C4-2B (cell line): Measurements from ENCODE around the gene RAD23B.

ENCODE experiments used
- CTCF ChIP-seq: fragments of 450-650 bp; conservative IDR thresholded peaks from 2 replicates; pipeline ENCODE4 v1.5.1; 2017; ENCODE audit warnings: mild to moderate bottlenecking
- ZFX ChIP-seq: fragments of 450-650 bp; IDR thresholded peaks from 2 replicates; pipeline ENCODE4 v1.6.1; 2017

GRCh38 chr9:107342476-107343161 lies 59.5 kb downstream of the RAD23B start:
- TF ChIP-seq CTCF, result no peak
- TF ChIP-seq ZFX, result no peak
